ENCODE results near the gene APOA4. TPM values are rescaled to one million over a fixed set of nuclear protein-coding genes. Genes with fewer than 3 reads are reported as not detected.
A peak's percentile ranks its signal among the peaks of the same experiment; 100 is the strongest.

Gene APOA4
- total and polyA plus RNA-seq, 7 donors = 0.04 to 5.3 (median 3.0) TPM; not detected in 4

DNA sequence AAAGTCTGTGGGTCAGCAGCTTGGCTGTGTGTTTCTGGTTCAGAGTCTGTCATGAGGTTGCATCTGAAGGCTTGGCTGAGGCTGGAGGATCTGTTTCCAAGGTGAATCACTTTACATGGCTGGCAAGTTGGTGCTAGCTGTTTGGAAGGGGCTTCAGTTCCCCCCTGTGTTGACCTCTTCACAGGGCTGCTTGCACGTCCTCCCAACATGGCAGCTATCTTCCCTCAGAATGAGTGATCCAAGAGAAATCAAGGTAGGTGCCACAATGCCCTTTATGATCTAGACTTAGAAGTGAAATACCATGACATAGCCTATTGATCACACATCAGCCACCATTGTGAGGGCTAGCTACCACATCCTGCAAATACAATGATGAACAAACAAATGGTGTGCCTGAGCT lies 9.9 kb downstream of the APOA4 start:
- Histone ChIP-seq H3K4me3 (no peak overlapping the region), H3K27ac (no peak overlapping the region), H3K9me3 (no peaks in the 10 kb centered on the region), H3K27me3 (no peaks in the 10 kb centered on the region), H3K4me1 (no peaks in the 10 kb centered on the region), H3K36me3 (no peaks in the 10 kb centered on the region)
- DNase-seq = peak; percentile 10
- 92 to 98% methylated on average over 1 of the region's 1 CpG for WGBS, 2 donors
- intact Hi-C loops (cut with DNase I) = no loop called here
- TF ChIP-seq EP300 (IDR thresholded peaks at IDR 0.05) = no peak
- TF ChIP-seq POLR2A (IDR thresholded peaks at IDR 0.05) = no peak
- no peak for TF ChIP-seq POLR2AphosphoS5 (IDR thresholded peaks at IDR 0.05)
- TF ChIP-seq, protein P1, sequence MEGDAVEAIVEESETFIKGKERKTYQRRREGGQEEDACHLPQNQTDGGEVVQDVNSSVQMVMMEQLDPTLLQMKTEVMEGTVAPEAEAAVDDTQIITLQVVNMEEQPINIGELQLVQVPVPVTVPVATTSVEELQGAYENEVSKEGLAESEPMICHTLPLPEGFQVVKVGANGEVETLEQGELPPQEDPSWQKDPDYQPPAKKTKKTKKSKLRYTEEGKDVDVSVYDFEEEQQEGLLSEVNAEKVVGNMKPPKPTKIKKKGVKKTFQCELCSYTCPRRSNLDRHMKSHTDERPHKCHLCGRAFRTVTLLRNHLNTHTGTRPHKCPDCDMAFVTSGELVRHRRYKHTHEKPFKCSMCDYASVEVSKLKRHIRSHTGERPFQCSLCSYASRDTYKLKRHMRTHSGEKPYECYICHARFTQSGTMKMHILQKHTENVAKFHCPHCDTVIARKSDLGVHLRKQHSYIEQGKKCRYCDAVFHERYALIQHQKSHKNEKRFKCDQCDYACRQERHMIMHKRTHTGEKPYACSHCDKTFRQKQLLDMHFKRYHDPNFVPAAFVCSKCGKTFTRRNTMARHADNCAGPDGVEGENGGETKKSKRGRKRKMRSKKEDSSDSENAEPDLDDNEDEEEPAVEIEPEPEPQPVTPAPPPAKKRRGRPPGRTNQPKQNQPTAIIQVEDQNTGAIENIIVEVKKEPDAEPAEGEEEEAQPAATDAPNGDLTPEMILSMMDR (IDR thresholded peaks at IDR 0.05) = no peak

DNA sequence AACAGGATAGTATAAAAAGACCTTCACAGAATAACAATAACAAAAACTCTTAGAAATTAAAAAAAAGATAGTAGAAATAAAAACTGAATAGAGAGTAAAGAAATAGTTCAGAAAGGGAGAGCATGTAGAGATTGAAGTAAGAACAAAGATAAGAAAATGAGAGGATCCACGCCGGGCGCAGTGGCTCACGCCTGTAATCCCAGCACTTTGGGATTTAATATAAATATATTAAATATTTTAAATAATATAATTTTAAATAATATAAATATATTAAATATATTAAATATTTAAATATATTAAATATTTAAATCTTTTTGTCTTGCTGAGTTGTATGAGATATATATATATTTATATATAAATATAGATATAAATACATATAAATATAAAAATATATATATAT lies 11.0 kb downstream of the APOA4 start:
- Histone ChIP-seq H3K9me3 (no peaks in the 10 kb centered on the region), H3K4me3 (no peak overlapping the region), H3K27ac (no peak overlapping the region), H3K4me1 (no peaks in the 10 kb centered on the region), H3K27me3 (no peaks in the 10 kb centered on the region), H3K36me3 (no peaks in the 10 kb centered on the region)
- intact Hi-C loops (cut with DNase I) = no loop called here
- no peak for TF ChIP-seq POLR2A (IDR thresholded peaks at IDR 0.05)
- TF ChIP-seq EP300 (IDR thresholded peaks at IDR 0.05) = no peak
- no peak for TF ChIP-seq POLR2AphosphoS5 (IDR thresholded peaks at IDR 0.05)
- TF ChIP-seq, protein P1 (IDR thresholded peaks at IDR 0.05) = no peak
- WGBS, 2 donors = 86 to 100% methylated on average over 4 of the region's 4 CpGs
- DNase-seq = no peak

DNA sequence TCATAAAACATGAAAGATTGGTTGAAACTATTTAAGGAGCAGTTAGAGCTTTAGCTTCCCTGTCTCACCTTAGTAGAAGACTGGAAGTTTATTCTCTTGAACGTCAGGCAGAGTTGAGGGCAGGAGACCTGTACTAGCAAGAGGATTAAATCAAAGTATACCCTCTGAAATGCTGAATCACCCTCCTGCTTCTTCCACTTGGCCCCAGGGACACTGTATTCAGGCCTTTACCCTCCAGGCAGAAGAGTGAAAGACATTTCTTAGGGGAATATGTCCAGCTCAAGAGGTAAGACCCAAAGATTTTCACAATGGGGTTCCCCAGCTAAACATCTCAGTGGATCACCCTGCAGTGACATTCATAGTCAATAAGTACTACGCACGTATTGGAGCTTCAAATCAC lies 11.9 kb downstream of the APOA4 start:
- Histone ChIP-seq H3K4me3 (no peak overlapping the region), H3K27ac (no peak overlapping the region), H3K36me3 (no peaks in the 10 kb centered on the region), H3K27me3 (no peaks in the 10 kb centered on the region), H3K9me3 (no peaks in the 10 kb centered on the region), H3K4me1 (no peaks in the 10 kb centered on the region)
- no peak for TF ChIP-seq POLR2A (IDR thresholded peaks at IDR 0.05)
- no peak for TF ChIP-seq EP300 (IDR thresholded peaks at IDR 0.05)
- no peak for TF ChIP-seq POLR2AphosphoS5 (IDR thresholded peaks at IDR 0.05)
- TF ChIP-seq, protein P1 (IDR thresholded peaks at IDR 0.05) = no peak
- DNase-seq = no peak
- intact Hi-C loops (cut with DNase I) = no loop called here
- WGBS, 2 donors = 83 to 87% methylated on average over 3 of the region's 3 CpGs

DNA sequence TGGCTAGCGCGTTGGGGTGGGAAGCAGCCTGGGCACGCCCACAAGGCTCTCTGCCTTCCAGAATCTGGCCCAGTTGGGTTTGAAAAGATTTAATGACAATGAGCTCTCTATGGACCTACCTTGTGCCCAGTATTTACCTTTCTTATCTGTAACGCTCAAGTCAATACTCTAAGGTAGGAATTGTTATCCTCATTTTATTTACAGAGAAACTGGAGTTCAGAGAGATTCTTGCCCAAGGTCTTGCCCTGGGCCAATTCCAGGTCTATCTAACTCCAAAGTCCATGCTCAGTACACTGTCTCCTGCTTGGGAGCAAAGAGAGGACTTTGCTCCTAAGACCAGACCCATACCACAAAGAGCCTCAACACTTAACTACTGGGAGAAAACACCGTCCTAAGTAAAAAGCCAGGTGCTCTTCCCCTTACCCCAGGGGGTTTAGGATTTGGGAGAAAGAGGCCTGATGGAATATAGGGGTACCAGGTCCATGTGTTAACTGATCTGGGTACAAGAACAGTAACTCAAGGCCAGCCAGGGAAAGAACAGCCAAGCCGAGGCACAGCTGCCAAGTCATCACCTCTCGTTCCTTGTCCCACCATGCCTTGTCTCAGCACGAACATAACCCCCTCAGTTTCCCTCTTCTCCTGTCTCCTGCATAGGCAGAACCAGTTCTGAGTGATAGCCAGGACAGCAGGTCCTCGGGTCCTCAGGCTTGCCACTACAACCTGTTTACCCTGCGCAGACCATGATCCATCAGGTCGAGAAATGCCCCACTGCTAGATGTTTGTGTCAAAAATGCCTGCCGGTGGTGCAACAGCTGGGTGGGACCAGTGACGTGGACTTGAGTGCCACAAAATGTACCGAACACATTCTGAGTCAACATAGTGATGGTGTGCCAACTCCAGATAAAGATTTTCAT lies 14.6 kb downstream of the APOA4 start:
- Histone ChIP-seq H3K4me3 (no peak overlapping the region), H3K36me3 (no peaks in the 10 kb centered on the region), H3K27ac (no peak overlapping the region), H3K27me3 (no peaks in the 10 kb centered on the region), H3K9me3 (no peaks in the 10 kb centered on the region), H3K4me1 (no peaks in the 10 kb centered on the region)
- intact Hi-C loops (cut with DNase I) = no loop called here
- peak; percentile 30 for DNase-seq
- no peak for TF ChIP-seq POLR2AphosphoS5 (IDR thresholded peaks at IDR 0.05)
- TF ChIP-seq, protein P1 (IDR thresholded peaks at IDR 0.05) = no peak
- TF ChIP-seq EP300 (IDR thresholded peaks at IDR 0.05) = no peak
- TF ChIP-seq POLR2A (IDR thresholded peaks at IDR 0.05) = no peak
- WGBS, 2 donors = 23 to 71% methylated on average over 14 of the region's 14 CpGs

Data from sigmoid colon (tissue), 7 donors.